BLaER1 treated with 17β-estradiol and CSF1 and Interleukin-3, amounts not matched to agents 10 nM and 100 nM (cell line): Measurements from ENCODE around the gene TRAF3IP1.

Source experiments
- H3K27ac ChIP-seq, 11 experiments: shearing (Covaris generic); formaldehyde crosslinking; 2 replicates each; pipeline ENCODE4 v1.8.1; 2022
- H3K27me3 ChIP-seq, 11 experiments: shearing (Covaris generic); formaldehyde crosslinking; 2 replicates each; pipeline ENCODE4 v1.8.1; 2022
- H3K36me3 ChIP-seq, 11 experiments: shearing (Covaris generic); formaldehyde crosslinking; 2 replicates each; pipeline ENCODE4 v1.8.1; 2022
- H3K4me1 ChIP-seq, 10 experiments: shearing (Covaris generic); formaldehyde crosslinking; 2 replicates each; pipeline ENCODE4 v1.8.1; 2022
- H3K4me2 ChIP-seq, 11 experiments: shearing (Covaris generic); formaldehyde crosslinking; 2 replicates each; pipeline ENCODE4 v1.8.1; 2022
- H3K4me3 ChIP-seq, 10 experiments: shearing (Covaris generic); formaldehyde crosslinking; 2 replicates each; pipeline ENCODE4 v1.8.1; 2022
- H3K9ac ChIP-seq, 11 experiments: shearing (Covaris generic); formaldehyde crosslinking; 2 replicates each; pipeline ENCODE4 v1.8.1; 2022
- H3K9me3 ChIP-seq, 11 experiments: shearing (Covaris generic); formaldehyde crosslinking; replicated peaks in 1 of 11; 2 replicates each; pipeline ENCODE4 v1.8.1; 2022
- H4K20me1 ChIP-seq, 11 experiments: shearing (Covaris generic); formaldehyde crosslinking; 2 replicates each; pipeline ENCODE4 v1.8.1; 2022
- Cebpa-rat ChIP-seq, 11 experiments: shearing (Covaris generic); IDR thresholded peaks; 2 replicates each; pipeline ENCODE4 v1.8.1; 2022

The TRAF3IP1 gene

DNA sequence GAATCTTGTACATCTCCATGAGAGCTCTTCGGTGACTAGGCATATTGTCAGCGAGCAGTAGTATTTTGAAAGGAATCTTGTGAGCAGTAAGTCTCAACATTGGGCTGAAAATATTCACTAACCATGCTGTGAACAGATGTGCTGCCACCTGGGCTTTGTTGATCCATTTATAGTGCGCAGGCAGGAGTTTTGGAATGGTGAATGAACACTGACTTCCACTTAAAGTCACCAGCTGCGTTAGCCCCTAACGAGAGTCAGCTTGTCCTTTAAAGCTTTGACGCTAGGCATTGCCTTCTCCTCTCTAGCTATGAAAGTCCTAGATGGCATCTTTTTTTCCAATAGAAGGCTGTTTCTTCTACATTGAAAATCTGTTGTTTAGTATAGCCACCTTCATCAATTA lies 110.5 kb downstream of the TRAF3IP1 start:
- Histone ChIP-seq H3K36me3 (peaks cover 43 to 76% (median 60%) of the 10 kb centered on the region in 11 experiments), H4K20me1 (peaks cover 3 to 53% (median 43%) of the 10 kb centered on the region in 11 experiments; a peak in 19 of 22 replicates), H3K9ac (no peak overlapping the region), H3K27ac (no peak overlapping the region), H3K9me3 (peaks cover 0 to 33% (median 30%) of the 10 kb centered on the region in 11 experiments; a peak in 18 of 22 replicates), H3K4me3 (no peak overlapping the region), H3K4me1 (peaks cover 19 to 25% (median 21%) of the 10 kb centered on the region in 10 experiments), H3K4me2 (no peak overlapping the region), H3K27me3 (no peaks in the 10 kb centered on the region)
- TF ChIP-seq Cebpa-rat (IDR thresholded peaks at IDR 0.05): no peak

DNA sequence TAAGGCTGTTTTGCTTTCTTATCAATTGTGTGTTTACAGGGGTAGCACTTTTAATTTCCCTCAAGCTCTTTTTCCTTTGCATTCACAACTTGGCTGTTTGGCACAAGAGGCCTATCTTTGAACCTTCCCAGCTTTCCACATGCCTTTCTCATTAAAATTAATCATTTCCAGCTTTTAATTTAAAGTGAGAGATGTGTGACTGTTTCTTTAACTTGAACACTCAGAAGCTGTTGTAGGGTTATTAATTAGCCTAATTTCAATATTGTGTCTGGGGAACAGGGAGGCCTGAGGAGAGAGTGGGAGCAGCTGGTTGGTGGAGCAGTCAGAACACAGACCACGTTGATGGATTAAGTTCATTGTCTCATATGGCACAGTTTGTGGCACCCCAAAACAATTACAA lies 111.1 kb downstream of the TRAF3IP1 start:
- Histone ChIP-seq H4K20me1 (peaks cover 3 to 58% (median 45%) of the 10 kb centered on the region in 11 experiments; a peak in 19 of 22 replicates), H3K4me2 (no peak overlapping the region), H3K9ac (no peak overlapping the region), H3K36me3 (peaks cover 50 to 82% (median 67%) of the 10 kb centered on the region in 11 experiments), H3K4me3 (no peak overlapping the region), H3K27ac (no peak overlapping the region), H3K9me3 (peaks cover 0 to 33% (median 30%) of the 10 kb centered on the region in 11 experiments; a peak in 18 of 22 replicates), H3K27me3 (no peaks in the 10 kb centered on the region), H3K4me1 (peaks cover 13 to 19% (median 15%) of the 10 kb centered on the region in 10 experiments)
- no peak for TF ChIP-seq Cebpa-rat (IDR thresholded peaks at IDR 0.05)

GRCh38 chr2:238433300-238433915 lies 113.1 kb downstream of the TRAF3IP1 start:
- Histone ChIP-seq H4K20me1 (peaks cover 3 to 73% (median 55%) of the 10 kb centered on the region in 11 experiments; a peak in 19 of 22 replicates), H3K9ac (no peak overlapping the region), H3K9me3 (peaks cover 0 to 30% (median 28%) of the 10 kb centered on the region in 11 experiments; a peak in 18 of 22 replicates), H3K4me1 (peaks cover under 1 to 8% (median 4%) of the 10 kb centered on the region in 10 experiments; a peak in 19 of 20 replicates), H3K4me3 (no peak overlapping the region), H3K27me3 (no peaks in the 10 kb centered on the region), H3K27ac (no peak overlapping the region), H3K36me3 (peaks cover 65 to 100% (median 84%) of the 10 kb centered on the region in 11 experiments), H3K4me2 (no peak overlapping the region)
- no peak for TF ChIP-seq Cebpa-rat (IDR thresholded peaks at IDR 0.05)

DNA sequence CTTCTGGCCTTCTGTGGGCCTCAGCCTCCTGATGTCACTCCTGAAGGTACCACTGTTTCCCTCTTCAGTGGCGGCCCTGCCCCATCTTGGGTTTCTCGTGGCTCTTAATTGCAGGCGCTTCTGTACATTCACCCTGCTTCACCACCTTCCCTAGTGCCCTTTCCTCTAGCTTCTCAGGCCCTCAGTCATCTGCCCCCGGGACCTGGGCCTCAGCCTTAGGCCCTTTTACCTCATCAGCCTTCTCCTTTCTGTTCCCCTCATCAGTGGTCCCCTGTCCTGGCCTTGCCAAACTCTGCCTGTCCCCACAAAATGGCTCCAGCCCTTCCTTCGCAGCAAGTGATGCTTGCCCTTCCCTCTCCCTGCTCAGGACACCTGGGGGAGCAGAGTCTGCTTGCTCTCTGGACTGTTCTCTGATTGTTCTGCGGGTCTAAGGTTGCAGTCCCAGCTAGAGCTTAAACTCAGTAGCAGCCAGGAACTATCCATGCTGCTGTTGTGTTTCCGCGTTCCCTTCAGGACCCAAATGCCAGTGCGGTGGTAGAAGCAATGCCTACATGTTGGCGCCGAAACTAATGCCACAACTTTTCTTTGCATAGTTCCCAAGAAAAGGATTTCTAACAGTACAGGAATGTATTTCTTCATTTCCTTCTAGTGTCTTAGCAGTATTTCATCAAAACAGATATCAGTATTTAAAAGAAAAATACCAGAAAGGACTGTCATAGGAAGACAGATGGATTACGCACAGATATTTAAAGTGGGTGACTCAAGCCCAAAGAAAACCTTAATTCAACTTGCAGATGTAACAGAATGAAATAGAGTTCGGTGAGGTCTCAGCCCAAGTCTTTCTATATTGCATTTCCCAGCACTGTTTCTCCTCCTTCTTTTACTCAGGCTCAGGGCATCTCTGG lies 113.9 kb downstream of the TRAF3IP1 start:
- H3K4me2 ChIP-seq: no peak overlapping the region
- peaks cover 0 to 24% (median 21%) of the 10 kb centered on the region in 11 experiments; a peak in 18 of 22 replicates for H3K9me3 ChIP-seq
- no peak overlapping the region for H3K4me3 ChIP-seq
- H3K9ac ChIP-seq: no peak overlapping the region
- H3K27ac ChIP-seq: no peak overlapping the region
- H3K27me3 ChIP-seq: no peaks in the 10 kb centered on the region
- H3K36me3 ChIP-seq: peaks cover 67 to 100% (median 87%) of the 10 kb centered on the region in 11 experiments
- H4K20me1 ChIP-seq: peaks cover 7 to 75% (median 62%) of the 10 kb centered on the region in 11 experiments; a peak in 20 of 22 replicates
- peaks cover 0 to 9% (median 0%) of the 10 kb centered on the region in 10 experiments; a peak in 4 of 20 replicates for H3K4me1 ChIP-seq
- TF ChIP-seq Cebpa-rat (IDR thresholded peaks at IDR 0.05): no peak

- Histone ChIP-seq H3K9ac (no peak overlapping the region), H3K9me3 (peaks cover 0 to 15% (median 12%) of the 10 kb centered on the region in 11 experiments; a peak in 18 of 22 replicates), H3K27me3 (no peaks in the 10 kb centered on the region), H3K4me2 (no peak overlapping the region), H4K20me1 (peaks cover 14 to 84% (median 70%) of the 10 kb centered on the region in 11 experiments; a peak in 20 of 22 replicates), H3K4me3 (no peak overlapping the region), H3K4me1 (peaks cover 0 to 15% (median 0%) of the 10 kb centered on the region in 10 experiments; a peak in 3 of 20 replicates), H3K36me3 (peaks cover 75 to 100% (median 92%) of the 10 kb centered on the region in 11 experiments), H3K27ac (no peak overlapping the region)
- TF ChIP-seq Cebpa-rat (IDR thresholded peaks at IDR 0.05): no peak
Observed at GRCh38 chr2:238434846-238435751, 114.8 kb downstream of the TRAF3IP1 start.

DNA sequence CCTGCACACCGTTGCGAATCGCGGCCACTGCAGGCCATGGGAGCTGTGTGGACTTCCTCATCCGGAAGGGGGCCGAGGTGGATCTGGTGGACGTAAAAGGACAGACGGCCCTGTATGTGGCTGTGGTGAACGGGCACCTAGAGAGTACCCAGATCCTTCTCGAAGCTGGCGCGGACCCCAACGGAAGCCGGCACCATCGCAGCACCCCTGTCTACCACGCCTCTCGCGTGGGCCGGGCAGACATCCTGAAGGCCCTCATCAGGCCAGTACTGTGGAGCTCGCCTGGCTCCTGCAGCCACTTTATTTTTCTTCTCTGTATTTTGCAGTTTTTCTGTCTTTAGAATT lies 115.4 kb downstream of the TRAF3IP1 start:
- Histone ChIP-seq H3K27ac (no peak overlapping the region), H3K9ac (no peak overlapping the region)

DNA sequence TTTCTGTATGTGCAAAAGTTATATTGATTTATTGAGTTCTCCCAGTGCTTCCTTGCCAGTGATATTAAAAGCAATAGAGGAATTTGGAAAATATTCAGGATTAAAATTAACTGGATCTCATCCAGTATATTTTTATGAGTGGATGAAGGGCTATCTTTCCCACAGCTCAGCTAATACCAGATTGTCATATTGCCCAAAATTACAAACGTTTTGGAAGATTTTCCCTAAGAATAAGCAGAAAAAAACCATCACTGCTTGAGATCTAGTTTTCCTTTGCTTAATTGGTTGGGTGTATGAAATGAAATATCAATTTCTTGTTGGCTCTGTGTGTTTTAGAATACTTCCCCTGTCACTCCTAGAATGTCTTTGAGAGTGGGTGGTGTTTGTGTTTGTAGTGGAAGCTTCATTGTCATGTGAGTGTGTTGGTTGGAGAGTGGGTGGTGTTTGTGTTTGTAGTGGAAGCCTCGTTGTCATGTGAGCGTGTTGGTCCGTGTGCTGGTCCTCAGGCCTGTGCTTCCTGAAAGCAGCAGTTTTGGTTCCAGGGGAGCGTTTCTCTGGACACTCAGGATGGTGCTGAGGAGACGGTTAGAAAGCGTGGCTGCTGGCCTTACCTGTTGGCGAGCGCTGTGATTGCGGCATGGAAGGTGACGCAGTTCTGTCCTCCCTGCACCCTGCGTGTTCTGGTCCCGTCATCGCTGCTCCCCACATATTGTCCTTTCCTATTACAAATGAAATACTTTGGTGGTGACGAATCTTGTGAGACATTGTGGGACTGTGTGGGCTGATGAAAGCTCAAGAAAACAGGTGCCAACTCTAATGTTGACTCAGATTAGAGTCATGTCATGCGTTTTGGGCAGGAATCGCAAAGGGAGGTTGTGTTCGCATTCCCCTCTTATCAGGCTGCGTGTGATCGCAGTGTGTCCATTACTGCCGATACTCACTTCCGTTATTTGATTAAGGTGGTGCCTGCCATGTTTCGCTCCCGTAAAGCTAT lies 118.8 kb downstream of the TRAF3IP1 start:
- Histone ChIP-seq H3K9ac (no peak overlapping the region), H3K4me2 (peak overlapping the region in 2 of 11 experiments; percentile 54; a peak in 4 of 22 replicates), H3K9me3 (no peaks in the 10 kb centered on the region), H4K20me1 (peaks cover 24 to 87% (median 80%) of the 10 kb centered on the region in 11 experiments; a peak in 20 of 22 replicates), H3K27ac (peak overlapping the region in 1 of 11 experiments; percentile 19; a peak in 2 of 22 replicates), H3K36me3 (peaks cover 69 to 100% (median 93%) of the 10 kb centered on the region in 11 experiments), H3K4me1 (peaks cover 0 to 15% (median 0%) of the 10 kb centered on the region in 10 experiments; a peak in 3 of 20 replicates), H3K4me3 (no peak overlapping the region), H3K27me3 (no peaks in the 10 kb centered on the region)
- no peak for TF ChIP-seq Cebpa-rat (IDR thresholded peaks at IDR 0.05)

More for the DNA sequence above, 115.4 kb downstream of the TRAF3IP1 start:
- no peaks in the 10 kb centered on the region for H3K27me3 ChIP-seq
- no peak overlapping the region for H3K4me3 ChIP-seq
- TF ChIP-seq Cebpa-rat (IDR thresholded peaks at IDR 0.05): no peak
- no peak overlapping the region for H3K4me2 ChIP-seq
- H4K20me1 ChIP-seq: peaks cover 19 to 89% (median 72%) of the 10 kb centered on the region in 11 experiments; a peak in 20 of 22 replicates
- peaks cover 75 to 100% (median 92%) of the 10 kb centered on the region in 11 experiments for H3K36me3 ChIP-seq
- H3K4me1 ChIP-seq: peaks cover 0 to 15% (median 0%) of the 10 kb centered on the region in 10 experiments; a peak in 3 of 20 replicates
- H3K9me3 ChIP-seq: peaks cover 0 to 8% (median 5%) of the 10 kb centered on the region in 11 experiments; a peak in 18 of 22 replicates
